OCI-M2 (cell line): ENCODE results near the gene KRTAP2-3.
"Not testable (repeated sequence)": the region's sequence is repeated elsewhere in the genome, so short reads cannot be mapped to it uniquely, and the experiment has no call there.

Source experiments
- DNase-seq: peaks from one replicate; lab custom pipeline; 2025; ENCODE audit not compliant: unreplicated experiment; lab: John Stamatoyannopoulos, UW

KRTAP2-3 gene

GRCh38 chr17:41069031-41069430 is 9.1 kb upstream of the KRTAP2-3 start:
- DNase-seq: no peak

GRCh38 chr17:41067281-41067680 is 7.4 kb upstream of the KRTAP2-3 start:
- DNase-seq: no peak

- DNase-seq: no peak
These were observed 6.1 kb upstream of the KRTAP2-3 start, which contains the start of gene KRTAP2-4 for GRCh38 chr17:41065829-41066624. TSS of gene KRTAP2-4 (minus strand) at chr17:41065879. CDS start at chr17:41065845, 34 bp downstream.

DNA sequence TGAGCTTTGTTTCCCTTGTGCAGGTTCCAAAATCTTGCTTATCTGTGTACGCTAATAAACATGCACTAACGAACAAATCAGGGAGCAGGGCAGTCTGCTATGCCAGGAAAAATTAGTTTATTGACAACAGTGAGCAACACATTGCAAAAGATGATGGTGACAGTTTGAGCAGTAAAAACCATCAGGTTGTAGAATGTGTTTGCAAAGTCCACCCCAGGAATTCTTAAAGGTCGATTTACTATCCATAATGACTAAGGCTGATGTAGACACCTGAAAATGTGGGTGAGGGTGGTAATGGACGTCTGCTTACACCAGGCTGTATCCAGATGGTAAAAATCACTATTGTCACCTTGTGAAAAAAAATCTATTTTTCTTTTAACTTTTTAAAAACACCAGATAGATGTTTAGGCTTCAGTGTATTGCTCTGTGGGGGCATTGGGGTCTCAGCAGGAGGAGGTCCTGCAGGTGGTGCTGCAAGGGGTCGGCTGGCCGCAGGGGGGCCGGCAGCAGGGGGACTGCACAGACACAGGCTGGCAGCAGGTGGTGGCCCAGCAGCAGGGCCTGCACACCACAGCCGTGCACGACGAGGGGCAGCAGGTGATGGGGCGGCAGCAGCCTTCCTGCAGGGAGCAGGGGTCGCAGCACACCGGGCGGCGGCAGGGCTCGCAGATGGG is 5.2 kb upstream of the KRTAP2-3 start:
- not testable (repeated sequence) for DNase-seq

- no peak for DNase-seq
These were observed 4.4 kb upstream of the KRTAP2-3 start for GRCh38 chr17:41064301-41064700.

DNA sequence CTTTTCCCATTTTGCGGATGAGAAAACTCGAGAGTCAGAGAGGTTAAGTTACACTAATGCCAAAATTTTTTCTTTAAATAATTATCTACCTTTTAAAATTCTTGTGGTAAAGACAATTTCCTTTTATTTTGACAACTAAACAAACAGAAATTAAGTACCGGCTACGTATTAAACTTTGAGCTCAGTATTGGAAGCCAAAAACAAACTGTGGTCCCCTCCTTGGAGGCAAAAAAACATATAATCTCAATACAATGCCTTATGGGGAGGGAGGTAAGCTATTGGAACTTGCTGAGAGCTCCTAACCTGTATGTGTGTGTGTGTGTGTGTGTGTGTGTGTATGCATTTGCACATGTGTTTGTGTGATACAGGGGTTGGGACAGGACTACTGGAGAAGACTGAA is 3.5 kb upstream of the KRTAP2-3 start:
- no peak for DNase-seq

- no peak for DNase-seq
These were observed 2.0 kb upstream of the KRTAP2-3 start for GRCh38 chr17:41061964-41062363.

DNA sequence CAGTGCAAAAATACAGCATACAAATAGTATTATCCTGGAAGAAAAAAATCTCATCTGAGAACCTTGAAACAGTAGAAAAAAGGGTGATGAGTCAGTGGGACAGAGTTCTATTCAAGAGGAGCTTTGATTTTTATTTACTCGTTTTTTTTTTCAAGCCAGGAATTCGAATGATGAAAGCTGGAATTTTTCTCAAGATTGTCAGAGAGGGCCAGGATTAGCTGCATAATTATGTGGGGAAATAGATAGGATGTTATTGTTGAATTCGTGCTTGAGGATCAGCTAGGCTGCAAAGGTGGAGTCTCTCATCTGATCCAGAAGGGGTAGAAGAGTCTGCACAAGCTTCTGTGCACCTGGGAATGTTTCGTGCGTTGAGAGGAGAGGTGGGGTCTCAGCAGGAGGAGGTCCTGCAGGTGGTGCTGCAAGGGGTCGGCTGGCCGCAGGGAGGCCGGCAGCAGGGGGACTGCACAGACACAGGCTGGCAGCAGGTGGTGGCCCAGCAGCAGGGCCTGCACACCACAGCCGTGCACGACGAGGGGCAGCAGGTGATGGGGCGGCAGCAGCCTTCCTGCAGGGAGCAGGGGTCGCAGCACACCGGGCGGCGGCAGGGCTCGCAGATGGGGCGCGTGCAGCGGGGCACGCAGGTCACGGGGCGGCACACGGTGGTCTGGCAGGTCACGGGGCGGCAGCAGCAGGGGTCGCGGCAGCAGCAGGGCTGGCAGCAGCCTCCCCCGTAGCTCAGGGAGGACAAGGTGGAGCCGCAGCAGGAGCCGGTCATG is 450 bp downstream of the KRTAP2-3 start:
- DNase-seq: not testable (repeated sequence)

DNA sequence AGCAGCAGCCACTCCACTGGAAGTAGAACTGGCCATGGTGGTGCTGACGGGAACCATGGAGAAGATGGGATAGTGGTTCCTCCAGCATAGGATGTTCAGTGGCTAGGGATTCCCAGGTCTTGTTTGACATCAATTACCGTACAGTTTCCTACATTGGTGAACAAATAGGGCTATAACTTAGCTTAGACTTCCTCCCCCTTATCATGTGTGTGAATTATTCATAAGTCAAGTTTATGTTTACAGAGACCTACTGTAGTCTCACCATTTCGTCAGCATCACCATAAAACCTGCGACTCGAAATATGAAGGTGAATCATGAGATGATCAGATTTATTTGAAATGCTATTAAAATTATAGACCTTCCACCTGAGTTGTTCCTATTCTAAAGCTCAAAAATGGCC is 1.2 kb downstream of the KRTAP2-3 start:
- DNase-seq: no peak

DNA sequence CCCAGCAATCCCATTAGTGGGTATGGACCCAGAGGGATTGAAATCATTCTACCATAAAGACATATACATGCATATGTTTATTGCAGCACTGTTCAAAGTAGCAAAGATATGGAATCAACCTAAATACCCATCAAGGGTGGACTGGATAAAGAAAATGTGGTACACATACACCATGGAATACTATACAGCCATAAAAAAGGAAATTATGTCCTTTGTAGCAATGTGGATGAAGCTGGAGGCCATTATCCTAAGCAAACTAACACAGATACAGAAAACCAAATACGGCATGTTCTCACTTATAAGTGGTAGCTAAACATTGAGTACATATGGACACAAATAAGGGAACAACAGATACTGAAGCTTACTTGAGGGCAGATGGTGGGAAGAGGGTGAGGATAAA is 2.4 kb downstream of the KRTAP2-3 start:
- no peak for DNase-seq

DNA sequence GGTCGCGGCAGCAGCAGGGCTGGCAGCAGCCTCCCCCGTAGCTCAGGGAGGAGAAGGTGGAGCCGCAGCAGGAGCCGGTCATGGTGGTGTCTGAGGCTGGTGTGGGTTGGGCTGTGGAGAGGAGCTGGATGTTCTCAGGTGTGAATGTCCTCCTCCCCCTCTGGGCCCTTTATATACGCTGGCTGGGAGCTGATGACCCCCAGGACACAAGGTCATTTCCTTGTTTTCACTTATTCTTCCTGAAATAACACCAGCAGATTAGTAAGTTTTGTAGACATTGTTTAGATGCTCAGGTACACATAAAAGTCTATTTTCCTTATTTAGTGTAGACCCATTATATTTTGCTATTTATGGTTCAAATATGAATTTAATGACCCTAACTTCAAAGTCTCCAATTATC is 4.8 kb downstream of the KRTAP2-3 start, which contains the start of gene KRTAP2-2:
TSS of gene KRTAP2-2 (minus strand) at position 101 of the 400 bp plus-strand sequence. CDS start at position 82, 19 bp downstream.
- not testable (repeated sequence) for DNase-seq

DNA sequence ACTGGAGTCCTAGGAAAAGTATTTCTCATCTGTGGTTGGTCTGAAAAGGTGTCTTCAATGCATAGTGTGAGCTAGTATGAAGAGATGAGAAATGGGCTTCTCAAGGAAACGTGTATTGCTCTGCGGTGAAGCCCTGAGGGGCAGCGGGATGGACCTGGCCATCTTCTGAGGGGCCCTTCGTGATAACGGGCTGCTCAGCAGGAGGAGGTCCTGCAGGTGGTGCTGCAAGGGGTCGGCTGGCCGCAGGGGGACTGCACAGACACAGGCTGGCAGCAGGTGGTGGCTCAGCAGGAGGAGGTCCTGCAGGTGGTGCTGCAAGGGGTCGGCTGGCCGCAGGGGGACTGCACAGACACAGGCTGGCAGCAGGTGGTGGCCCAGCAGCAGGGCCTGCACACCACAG is 5.4 kb downstream of the KRTAP2-3 start:
- DNase-seq: not testable (repeated sequence)

DNA sequence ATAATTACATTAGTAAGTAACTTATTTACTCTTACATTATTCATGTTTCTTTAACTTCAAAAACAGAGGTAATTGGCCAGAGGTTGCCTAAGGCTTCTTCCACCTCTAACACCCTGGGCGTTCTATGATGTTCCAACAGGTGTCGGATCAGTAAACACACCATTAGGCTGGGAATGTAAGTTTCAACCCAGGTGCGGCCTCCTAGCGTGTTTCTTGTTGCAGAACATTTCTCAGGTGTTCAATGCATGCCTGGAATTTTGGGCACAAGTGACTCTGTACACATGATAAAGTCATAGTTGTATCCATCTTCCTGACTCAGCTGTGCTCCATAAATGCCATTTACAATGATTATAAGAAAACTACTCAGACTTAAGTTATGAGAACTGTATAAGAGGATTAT is 5.9 kb downstream of the KRTAP2-3 start:
- no peak for DNase-seq

DNA sequence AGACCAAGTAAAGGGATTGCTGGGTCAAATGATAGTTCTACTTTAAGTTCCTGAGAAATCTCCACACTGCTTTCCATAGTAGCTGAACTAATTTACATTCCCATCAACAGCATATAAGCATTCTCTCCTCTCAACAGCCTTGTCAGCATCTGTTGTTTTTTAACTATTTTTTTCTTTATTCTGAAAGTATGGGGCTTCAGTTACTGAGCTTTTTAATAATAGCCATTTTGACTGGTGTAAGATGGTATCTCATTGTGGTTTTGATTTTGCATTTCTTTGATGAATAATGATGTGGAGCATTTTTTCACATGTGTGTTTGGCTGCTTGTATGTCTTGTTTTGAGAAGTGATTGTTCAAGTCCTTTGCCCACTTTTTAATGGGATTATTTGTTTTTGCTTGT is 7.3 kb downstream of the KRTAP2-3 start:
- DNase-seq: no peak

DNA sequence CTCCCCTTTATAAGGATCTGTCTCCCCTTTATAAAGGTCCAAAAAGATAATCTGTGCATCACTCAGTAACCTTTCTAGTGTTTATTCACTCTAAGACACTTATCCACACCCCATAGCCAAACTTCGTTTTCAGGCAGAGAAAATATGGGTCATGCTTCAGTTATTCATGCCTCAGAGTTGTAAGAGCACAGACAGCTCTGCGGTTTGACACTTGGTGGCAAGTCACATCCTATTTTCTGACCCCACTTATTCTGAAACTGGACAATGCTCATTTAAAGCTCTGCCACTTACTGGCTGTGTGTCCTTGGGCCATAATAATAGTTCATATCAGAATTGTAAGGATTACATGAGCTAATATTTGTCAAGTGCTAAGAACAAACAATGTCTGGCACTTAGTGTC is 10.8 kb downstream of the KRTAP2-3 start:
- no peak for DNase-seq

DNA sequence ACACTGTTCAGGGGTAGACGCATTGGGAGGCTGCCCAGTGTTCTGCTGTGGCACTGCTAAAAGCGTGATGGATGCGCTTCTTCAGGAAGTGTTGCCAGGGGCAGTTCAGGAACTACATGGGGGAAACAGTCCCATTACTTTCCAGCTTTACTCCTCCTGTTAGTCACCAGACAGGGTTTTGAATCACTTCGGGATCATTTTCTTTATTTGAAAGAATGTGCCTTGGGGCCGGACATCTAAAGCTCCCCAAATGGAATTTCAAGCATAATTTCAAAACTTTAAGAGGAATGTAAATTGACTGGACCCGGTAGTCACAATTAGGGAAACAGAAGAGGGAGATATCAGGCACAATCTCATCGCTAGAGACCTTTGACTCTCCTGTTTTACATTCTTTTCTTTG is 11.5 kb downstream of the KRTAP2-3 start:
- DNase-seq: no peak

- not testable (repeated sequence) for DNase-seq
These were observed 13.0 kb downstream of the KRTAP2-3 start, which contains the start of gene KRTAP2-1 for GRCh38 chr17:41046735-41047465. TSS of gene KRTAP2-1 (minus strand) at chr17:41047316. CDS start at chr17:41047267, 49 bp downstream.

GRCh38 chr17:41042953-41043352 is 17.0 kb downstream of the KRTAP2-3 start:
- DNase-seq: no peak

DNA sequence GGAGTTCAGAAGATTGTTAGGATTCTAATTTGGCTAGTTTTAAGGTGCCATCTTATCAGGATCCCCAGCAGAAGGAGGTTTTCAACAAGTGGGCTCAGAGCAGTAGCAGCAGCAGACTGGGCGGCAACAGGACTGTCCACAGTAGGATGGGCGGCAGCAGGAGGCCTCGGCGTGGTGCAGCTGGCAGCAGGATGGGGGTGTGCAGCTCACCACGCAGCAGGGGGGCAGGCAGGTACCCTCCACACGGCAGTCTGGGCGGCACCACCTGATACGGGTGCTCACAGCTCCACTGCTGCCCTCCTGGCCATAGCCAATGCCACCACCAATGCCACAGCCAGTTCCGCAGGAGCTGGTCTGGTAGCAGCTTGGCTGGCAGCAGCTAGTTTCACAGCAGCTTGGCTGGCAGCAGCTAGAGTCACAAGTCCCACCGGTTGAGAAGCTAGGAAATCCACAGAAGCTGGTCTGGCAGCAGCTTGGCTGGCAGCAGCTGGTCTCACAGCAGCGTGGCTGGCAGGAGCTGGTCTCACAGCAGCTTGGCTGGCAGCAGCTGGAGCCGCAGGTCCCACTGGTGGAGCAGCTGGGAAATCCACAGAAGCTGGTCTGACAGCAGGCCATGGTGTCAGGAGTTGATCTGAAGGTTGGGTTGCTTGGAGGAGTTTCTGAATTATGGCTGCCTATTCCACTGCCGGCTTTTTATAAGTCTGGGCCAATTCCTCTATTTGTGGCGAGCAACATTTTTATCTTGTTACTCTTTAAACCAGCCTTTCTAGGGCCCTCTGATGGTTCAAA is 18.9 kb downstream of the KRTAP2-3 start, which contains the start of gene KRTAP1-1:
TSS of gene KRTAP1-1 (minus strand) at position 668 of the 789 bp plus-strand sequence. CDS start at position 615, 53 bp downstream.
- DNase-seq: not testable (repeated sequence)
